Mesenchymal stem cell (in vitro differentiated cells and primary cell): Measurements from ENCODE around the gene DCAF5.

Experiments
- DNase-seq: peaks from one replicate; pipeline ENCODE4 v3.0.0-alpha.2; 2013
- H2AFZ ChIP-seq: one replicate; pipeline ENCODE4 v1.6.1; 2013; ENCODE audit warnings: low read depth, mild to moderate bottlenecking, control low read depth, inconsistent platforms, low read length, moderate library complexity
- H2AK5ac ChIP-seq: 2 replicates; pipeline ENCODE4 v1.6.1; 2013; ENCODE audit warnings: low read length, moderate library complexity, mild to moderate bottlenecking, inconsistent platforms; ENCODE audit not compliant: severe bottlenecking
- H2BK120ac ChIP-seq: one replicate; pipeline ENCODE4 v1.6.1; 2013; ENCODE audit warnings: low read depth, mild to moderate bottlenecking, inconsistent platforms, low read length, moderate library complexity
- H2BK12ac ChIP-seq, 2 experiments: one replicate each; pipeline ENCODE4 v1.6.1; 2013; ENCODE audit warnings: inconsistent platforms in 2 of 2, low read length in 2 of 2, mild to moderate bottlenecking in 2 of 2, moderate library complexity in 2 of 2, control low read depth in 1 of 2
- H2BK15ac ChIP-seq: one replicate; pipeline ENCODE4 v1.6.1; 2013; ENCODE audit warnings: mild to moderate bottlenecking, low read depth, inconsistent platforms; ENCODE audit not compliant: poor library complexity, severe bottlenecking
- H2BK5ac ChIP-seq: 2 replicates; pipeline ENCODE4 v1.6.1; 2013; ENCODE audit warnings: low read depth, mild to moderate bottlenecking, low read length, control low read depth, inconsistent platforms; ENCODE audit not compliant: poor library complexity, severe bottlenecking
- H3K14ac ChIP-seq, 2 experiments: one replicate each; pipeline ENCODE4 v1.6.1; 2013; ENCODE audit warnings: inconsistent platforms in 2 of 2, low read length in 2 of 2, control low read depth in 1 of 2, mild to moderate bottlenecking in 1 of 2, moderate library complexity in 1 of 2
- H3K18ac ChIP-seq, 2 experiments: one replicate each; pipeline ENCODE4 v1.6.1; 2013; ENCODE audit warnings: inconsistent platforms in 2 of 2, low read length in 2 of 2, control low read depth in 1 of 2, low read depth in 1 of 2, mild to moderate bottlenecking in 1 of 2
- H3K23ac ChIP-seq, 2 experiments: one replicate each; pipeline ENCODE4 v1.6.1; 2013; ENCODE audit warnings: inconsistent platforms in 2 of 2, low read length in 2 of 2, mild to moderate bottlenecking in 2 of 2, moderate library complexity in 2 of 2, control low read depth in 1 of 2
- H3K27ac ChIP-seq: 2 replicates; pipeline ENCODE4 v1.5.1; 2013; ENCODE audit warnings: mild to moderate bottlenecking, moderate library complexity, low read length, control low read depth, inconsistent platforms; ENCODE audit not compliant: poor library complexity, severe bottlenecking
- H3K27me3 ChIP-seq, 2 experiments: 2 replicates each; pipeline versions ENCODE4 v1.6.1 to v1.7.0; 2013; ENCODE audit warnings: low read length in 2 of 2, mild to moderate bottlenecking in 2 of 2, moderate library complexity in 2 of 2, control low read depth in 1 of 2, inconsistent platforms in 1 of 2; ENCODE audit not compliant: control insufficient read depth in 1 of 2, insufficient read depth in 1 of 2
- H3K36me3 ChIP-seq, 2 experiments: 2 replicates each; pipeline versions ENCODE4 v1.6.1 to v1.7.0; 2013; ENCODE audit warnings: low read length in 2 of 2, control low read depth in 1 of 2, inconsistent platforms in 1 of 2, low read depth in 1 of 2, mild to moderate bottlenecking in 1 of 2; ENCODE audit not compliant: insufficient read depth in 2 of 2, control insufficient read depth in 1 of 2
- H3K4ac ChIP-seq, 2 experiments: one replicate each; pipeline ENCODE4 v1.6.1; 2013; ENCODE audit warnings: inconsistent platforms in 2 of 2, low read length in 2 of 2, mild to moderate bottlenecking in 2 of 2, moderate library complexity in 2 of 2, control low read depth in 1 of 2, low read depth in 1 of 2
- H3K4me1 ChIP-seq: 2 replicates; pipeline ENCODE4 v1.6.1; 2013; ENCODE audit warnings: low read depth, low read length, control low read depth; ENCODE audit not compliant: control insufficient read depth, insufficient read depth
- H3K4me2 ChIP-seq: 2 replicates; pipeline ENCODE4 v1.6.1; 2013; ENCODE audit warnings: low read length, mild to moderate bottlenecking, inconsistent platforms; ENCODE audit not compliant: poor library complexity, severe bottlenecking
- H3K4me3 ChIP-seq, 2 experiments: 2 replicates each; pipeline versions ENCODE4 v1.5.1 to v1.7.0; 2013; ENCODE audit warnings: low read length in 2 of 2, mild to moderate bottlenecking in 2 of 2, control low read depth in 1 of 2, low read depth in 1 of 2; ENCODE audit not compliant: insufficient read depth in 1 of 2
- H3K79me1 ChIP-seq: replicated peaks from 2 replicates; pipeline ENCODE4 v1.6.1; 2013; ENCODE audit warnings: mild to moderate bottlenecking, control low read depth, low read length, inconsistent platforms; ENCODE audit not compliant: poor library complexity, severe bottlenecking
- H3K9ac ChIP-seq: 2 replicates; pipeline ENCODE4 v1.7.0; 2013; ENCODE audit warnings: mild to moderate bottlenecking, low read length, moderate library complexity
- H3K9me3 ChIP-seq: 2 replicates; pipeline ENCODE4 v1.7.0; 2013; ENCODE audit warnings: mild to moderate bottlenecking, low read length; ENCODE audit not compliant: control insufficient read depth
- H4K8ac ChIP-seq: one replicate; pipeline ENCODE4 v1.6.1; 2013; ENCODE audit warnings: inconsistent platforms, mild to moderate bottlenecking, low read length, moderate library complexity
- H4K91ac ChIP-seq: one replicate; pipeline ENCODE4 v1.6.1; 2013; ENCODE audit warnings: mild to moderate bottlenecking, low read length, inconsistent platforms
- WGBS: methylation state at CpG from one replicate; pipeline ENCODE4 v1.1.7; 2013; ENCODE audit warnings: mixed read lengths; 5-methylcytosine and 5-hydroxymethylcytosine counted together

DCAF5 gene

DNA sequence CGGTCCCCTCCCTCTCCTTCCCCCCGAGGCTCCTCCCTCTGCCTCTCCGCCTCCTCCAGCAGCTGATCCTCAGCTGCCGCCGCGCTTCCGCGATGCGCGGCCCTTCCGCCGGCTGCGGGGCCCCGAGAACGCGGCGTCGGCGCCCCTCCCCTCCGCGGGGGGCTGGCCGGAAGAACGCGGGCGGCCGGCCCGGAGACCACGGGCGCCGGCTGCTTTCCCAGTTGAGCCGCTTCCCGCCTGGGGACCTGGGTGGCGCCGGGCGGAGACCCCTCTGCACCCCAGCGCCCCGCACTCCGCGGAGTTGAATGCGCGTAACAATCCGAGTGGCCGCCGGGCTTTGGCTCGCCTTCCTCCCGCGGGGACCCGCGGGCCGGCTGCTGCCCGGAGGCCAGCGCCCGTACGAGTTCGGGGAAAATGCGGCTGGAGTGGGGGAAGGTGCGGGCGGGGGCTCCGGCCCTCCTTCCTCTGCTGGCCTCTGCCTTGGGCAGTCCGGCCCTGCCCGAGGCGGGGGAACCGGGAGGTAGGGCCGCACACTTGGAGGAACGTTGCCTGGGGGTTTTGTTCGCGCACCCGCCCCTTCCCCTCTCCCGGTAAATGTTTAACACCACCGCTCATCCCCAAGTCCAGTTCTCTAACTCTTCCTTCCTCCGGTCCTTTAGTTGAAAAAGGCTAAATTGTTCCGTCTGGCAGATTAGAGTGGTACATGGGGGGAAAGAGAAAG lies 393 bp upstream of the DCAF5 start:
- Histone ChIP-seq H3K14ac (peak overlapping the region in 1 of 2 experiments; percentile 2), H3K36me3 (peaks cover 0 to 7% of the 10 kb centered on the region in 2 experiments), H3K4me1 (peaks cover 5% of the 10 kb centered on the region), H3K23ac (no peak overlapping the region), H2AFZ (peak overlapping the region; percentile 0), H4K91ac (peak overlapping the region; percentile 52), H3K27me3 (no peaks in the 10 kb centered on the region), H3K18ac (peak overlapping the region; percentile 75 to 79), H3K4me2 (peak overlapping the region; percentile 51), H3K27ac (peak overlapping the region; percentile 76), H3K9ac (peak overlapping the region; percentile 89), H2AK5ac (no peak overlapping the region), H3K4me3 (peak overlapping the region; percentile 86 to 93), H3K79me1 (peaks cover 1% of the 10 kb centered on the region), H2BK15ac (peak overlapping the region; percentile 73), H3K9me3 (no peaks in the 10 kb centered on the region), H2BK12ac (peak overlapping the region in 1 of 2 experiments; percentile 10), H3K4ac (peak overlapping the region in 1 of 2 experiments; percentile 47), H2BK5ac (peak overlapping the region; percentile 21), H4K8ac (peak overlapping the region; percentile 29), H2BK120ac (peak overlapping the region; percentile 86)
- WGBS = 0% methylated on average over 33 of the region's 72 CpGs
- DNase-seq = peak; percentile 96

DNA sequence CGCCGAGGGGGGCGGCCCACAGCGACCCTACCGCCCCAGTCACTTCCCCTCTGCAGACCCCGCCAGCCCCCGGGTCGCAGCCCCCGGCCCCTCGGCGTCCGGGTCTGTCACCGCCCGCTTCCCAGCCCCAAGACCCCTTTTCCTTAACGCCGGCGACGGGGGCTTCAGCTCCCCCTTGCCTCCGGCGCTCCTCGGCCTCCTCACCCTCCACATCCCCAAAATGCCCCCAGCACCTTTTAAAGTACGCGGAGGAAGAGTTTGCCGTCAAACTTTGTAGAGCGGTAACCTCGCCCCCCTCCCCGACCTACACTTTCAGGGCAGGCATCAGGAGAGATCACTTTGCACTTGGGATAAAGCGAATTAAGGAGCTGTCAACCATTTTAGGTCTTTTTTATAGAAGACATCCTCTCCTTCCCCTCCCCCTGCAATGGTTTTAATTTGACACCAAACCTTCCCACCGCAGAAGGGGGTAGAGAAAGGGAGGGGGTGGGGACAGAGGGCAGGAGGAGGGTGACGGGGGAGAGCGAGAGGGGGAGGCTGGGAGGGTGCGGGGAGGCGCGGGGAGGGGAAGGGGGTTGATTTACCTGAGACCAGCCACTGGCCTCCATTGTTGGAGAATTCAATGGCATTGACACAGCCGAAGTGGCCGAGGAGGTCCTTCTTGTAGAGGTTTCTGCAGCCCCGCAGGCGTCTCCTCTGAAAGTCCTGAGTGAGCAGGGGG lies 578 bp downstream of the DCAF5 start:
- peak overlapping the region; percentile 86 to 93 for H3K4me3 ChIP-seq
- peak overlapping the region; percentile 96 for H3K9ac ChIP-seq
- H3K9me3 ChIP-seq = no peaks in the 10 kb centered on the region
- peak overlapping the region; percentile 92 to 98 for H3K4ac ChIP-seq
- peak; percentile 55 for DNase-seq
- H3K27ac ChIP-seq = peak overlapping the region; percentile 97
- WGBS = 1% methylated on average over 35 of the region's 38 CpGs
- peaks cover 0 to 11% of the 10 kb centered on the region in 2 experiments for H3K36me3 ChIP-seq
- peak overlapping the region; percentile 94 for H2BK15ac ChIP-seq
- H3K18ac ChIP-seq = peak overlapping the region; percentile 91 to 97
- H2BK5ac ChIP-seq = peak overlapping the region; percentile 92
- peak overlapping the region; percentile 96 for H4K8ac ChIP-seq
- H3K79me1 ChIP-seq = peaks cover 2% of the 10 kb centered on the region
- peak overlapping the region in 1 of 2 experiments; percentile 72 for H3K14ac ChIP-seq
- H2AFZ ChIP-seq = no peak overlapping the region
- H2AK5ac ChIP-seq = no peak overlapping the region
- peak overlapping the region; percentile 63 for H3K4me2 ChIP-seq
- peak overlapping the region in 1 of 2 experiments; percentile 87 for H3K23ac ChIP-seq
- peak overlapping the region; percentile 89 for H4K91ac ChIP-seq
- no peaks in the 10 kb centered on the region for H3K27me3 ChIP-seq
- peak overlapping the region; percentile 66 to 83 for H2BK12ac ChIP-seq
- peaks cover 5% of the 10 kb centered on the region for H3K4me1 ChIP-seq
- H2BK120ac ChIP-seq = peak overlapping the region; percentile 83

DNA sequence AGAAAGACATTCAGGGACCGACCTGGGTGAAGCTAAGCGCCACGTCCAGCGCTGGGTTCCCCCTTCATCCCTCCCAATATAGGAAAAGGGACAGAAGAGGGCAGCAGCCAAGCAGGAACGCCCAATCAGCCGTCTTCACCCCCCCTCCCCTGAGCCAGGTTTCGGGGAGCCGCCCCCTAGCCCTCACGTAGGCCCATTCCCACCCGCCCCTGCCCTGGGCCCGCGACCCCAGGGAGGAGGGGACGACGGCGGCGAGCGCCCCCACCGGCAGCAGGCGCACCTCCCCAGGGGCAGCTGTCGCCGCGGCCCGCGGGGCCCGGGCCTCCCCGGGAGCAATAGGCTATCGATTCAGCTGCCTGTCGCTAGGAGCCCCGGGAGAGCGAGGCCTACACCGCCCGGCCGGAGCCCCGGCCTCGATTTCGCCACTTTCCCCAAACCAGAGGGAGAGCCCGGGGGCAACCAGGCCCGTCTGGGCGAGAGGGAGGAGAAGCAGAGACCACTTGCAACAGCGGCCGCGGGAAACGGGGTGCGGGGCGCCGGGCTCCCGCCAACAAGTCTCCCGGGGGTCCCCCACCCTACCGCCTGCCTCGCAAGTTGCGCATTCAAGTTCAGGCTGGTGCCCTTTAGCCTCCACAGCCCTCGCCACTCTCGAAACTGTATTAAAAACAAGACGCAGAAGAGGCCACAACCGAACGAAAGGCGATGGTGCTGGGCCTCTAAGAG lies 1.3 kb downstream of the DCAF5 start:
- peak overlapping the region; percentile 96 for H3K9ac ChIP-seq

More for the DNA sequence above, 1.3 kb downstream of the DCAF5 start:
- Histone ChIP-seq H3K4me1 (peaks cover 5% of the 10 kb centered on the region), H3K4me3 (peak overlapping the region; percentile 86 to 93), H3K9me3 (no peaks in the 10 kb centered on the region), H3K79me1 (peaks cover 3% of the 10 kb centered on the region), H2BK15ac (peak overlapping the region; percentile 94), H2AK5ac (peak overlapping the region; percentile 93), H3K18ac (peak overlapping the region; percentile 90 to 97), H3K27me3 (no peaks in the 10 kb centered on the region), H3K36me3 (peaks cover 0 to 18% of the 10 kb centered on the region in 2 experiments), H4K8ac (peak overlapping the region; percentile 96), H2BK12ac (peak overlapping the region; percentile 66 to 70), H4K91ac (peak overlapping the region; percentile 80), H2BK120ac (peak overlapping the region; percentile 79), H3K14ac (peak overlapping the region; percentile 81 to 92), H2BK5ac (peak overlapping the region; percentile 92), H3K23ac (peak overlapping the region in 1 of 2 experiments; percentile 87), H3K4ac (peak overlapping the region; percentile 75 to 98), H3K4me2 (peak overlapping the region; percentile 71), H2AFZ (peak overlapping the region; percentile 81), H3K27ac (peak overlapping the region; percentile 97)
- under 1% methylated on average over 48 of the region's 57 CpGs for WGBS
- DNase-seq = peak; percentile 77
